H1 (cell line): ENCODE measurements around the gene SAFB. TPM values are rescaled to one million over a fixed set of nuclear protein-coding genes. Genes with fewer than 3 reads are reported as not detected.

Source experiments
- E2F6 ChIP-seq: IDR thresholded peaks from 2 replicates; pipeline ENCODE4 v1.6.1; 2012; ENCODE audit warnings: inconsistent platforms
- EZH2 ChIP-seq: fragments of 200-600 bp; sonication (generic); IDR thresholded peaks from 2 replicates; pipeline ENCODE4 v1.7.1; 2012; ENCODE audit warnings: low read depth, mild to moderate bottlenecking, moderate library complexity, low read length, inconsistent platforms; ENCODE audit not compliant: severe bottlenecking
- GABPA ChIP-seq: IDR thresholded peaks from 2 replicates; pipeline ENCODE4 v1.6.1; 2011; ENCODE audit warnings: mild to moderate bottlenecking, low read length, moderate library complexity, borderline replicate concordance; ENCODE audit not compliant: insufficient read depth
- RFX5 ChIP-seq: IDR thresholded peaks from 2 replicates; pipeline ENCODE4 v1.6.1; 2011; ENCODE audit warnings: low read depth, low read length, improper control_type of control experiment, borderline replicate concordance
- TEAD4 ChIP-seq: IDR thresholded peaks from 2 replicates; pipeline ENCODE4 v1.6.1; 2012; ENCODE audit warnings: low read depth, low read length, inconsistent platforms, mixed read lengths
- ZNF274 ChIP-seq: IDR thresholded peaks from 2 replicates; pipeline ENCODE4 v1.7.0; 2012; ENCODE audit warnings: low read length, borderline replicate concordance; ENCODE audit errors: extremely low read depth
- polyA plus RNA-seq, 7 experiments: library from polyadenylated mRNA; depleted of rRNA in 3 of 7; stranded (reverse) in 5 of 7; unstranded in 2 of 7; fragments of >200 nt in 5 of 7; fragments of 200-250 nt in 2 of 7; gene quantifications; 1 replicate in 5 of 7; 2 replicates in 1 of 7; 4 replicates in 1 of 7; pipeline versions ENCODE4 v1.2.1 to v1.2.3, GENCODE V29; 2011 to 2013; ENCODE audit warnings: missing spikeins in 2 of 7, mixed read lengths in 2 of 7
- total RNA-seq: library from RNA; stranded (reverse); fragmentation: NEBNext Ultra II Directional; extraction: Animal tissue kit (Norgen Biotek cat#: 25700); gene quantifications from 2 replicates; pipeline ENCODE4 v1.2.1, GENCODE V29; 2021

Gene SAFB
- total and polyA plus RNA-seq, 2 of the 8 experiments (the other 6 are each of a cell fraction or from before 2014, with no cell fraction given): 27.0 to 110 TPM

GRCh38 chr19:5590151-5590864 lies 32.6 kb upstream of the SAFB start (continued):
- no peak for TF ChIP-seq TEAD4
- no peak for TF ChIP-seq ZNF274
- TF ChIP-seq GABPA: no peak
- TF ChIP-seq EZH2: no peak
- TF ChIP-seq RFX5: no peak
- TF ChIP-seq E2F6: no peak
- TF ChIP-seq, all 59 proteins: peak for 0
